Measurements from ENCODE around the gene EXOC6B. TPM values are rescaled to one million over a fixed set of nuclear protein-coding genes. Genes with fewer than 3 reads are reported as not detected.

The EXOC6B gene
- total RNA-seq, 2 donors from 2014 or later, result 11.7 to 12.9 TPM

- Histone ChIP-seq H3K27ac (no peak overlapping the region), H3K9me3 (no peaks in the 10 kb centered on the region), H3K4me3 (no peak overlapping the region), H3K27me3 (no peaks in the 10 kb centered on the region), H3K36me3 (replicated peaks in 1 of 2; ENCODE audit: insufficient read depth in 1 of 2, low read depth in 2 of 2) (no peaks in the 10 kb centered on the region), H3K4me1 (no peaks in the 10 kb centered on the region)
- no peak for DNase-seq
- intact Hi-C loops (cut with DNase I), result no loop called here
- WGBS, 2 donors, result 92 to 100% methylated on average over 4 of the region's 4 CpGs
- ATAC-seq, result no peak
- TF ChIP-seq POLR2A (IDR thresholded peaks at IDR 0.05) (no peak), CTCF (IDR thresholded peaks at IDR 0.05) (no peak)
Measured at GRCh38 chr2:72810165-72810564, 15.7 kb downstream of the EXOC6B start.

GRCh38 chr2:72809095-72809494 lies 16.7 kb downstream of the EXOC6B start:
- H3K27ac ChIP-seq, result no peak overlapping the region
- TF ChIP-seq POLR2A (IDR thresholded peaks at IDR 0.05), result no peak
- no peaks in the 10 kb centered on the region for H3K36me3 ChIP-seq (replicated peaks in 1 of 2; ENCODE audit: insufficient read depth in 1 of 2, low read depth in 2 of 2)
- no peaks in the 10 kb centered on the region for H3K9me3 ChIP-seq
- H3K27me3 ChIP-seq, result no peaks in the 10 kb centered on the region
- ATAC-seq (no peak), DNase-seq (no peak)
- intact Hi-C loops (cut with DNase I), result no loop called here
- H3K4me3 ChIP-seq, result no peak overlapping the region
- no peaks in the 10 kb centered on the region for H3K4me1 ChIP-seq
- 95 to 100% methylated on average over 1 of the region's 1 CpG for WGBS, 2 donors

GRCh38 chr2:72806280-72806945 lies 19.4 kb downstream of the EXOC6B start:
- no peaks in the 10 kb centered on the region for H3K9me3 ChIP-seq
- DNase-seq (no peak), ATAC-seq (no peak)
- H3K27ac ChIP-seq, result no peak overlapping the region
- no peaks in the 10 kb centered on the region for H3K36me3 ChIP-seq (replicated peaks in 1 of 2; ENCODE audit: insufficient read depth in 1 of 2, low read depth in 2 of 2)
- H3K4me3 ChIP-seq, result no peak overlapping the region
- intact Hi-C loops (cut with DNase I), result no loop called here
- H3K27me3 ChIP-seq, result no peaks in the 10 kb centered on the region
- TF ChIP-seq CTCF (IDR thresholded peaks at IDR 0.05) (no peak), POLR2A (IDR thresholded peaks at IDR 0.05) (no peak)
- 88 to 90% methylated on average over 3 of the region's 3 CpGs for WGBS, 2 donors
- no peaks in the 10 kb centered on the region for H3K4me1 ChIP-seq

- Histone ChIP-seq H3K4me3 (no peak overlapping the region), H3K9me3 (no peaks in the 10 kb centered on the region), H3K4me1 (no peaks in the 10 kb centered on the region), H3K36me3 (replicated peaks in 1 of 2; ENCODE audit: insufficient read depth in 1 of 2, low read depth in 2 of 2) (no peaks in the 10 kb centered on the region), H3K27me3 (no peaks in the 10 kb centered on the region), H3K27ac (no peak overlapping the region)
- intact Hi-C loops (cut with DNase I), result no loop called here
- ATAC-seq, result no peak
- no peak for DNase-seq
- TF ChIP-seq POLR2A (IDR thresholded peaks at IDR 0.05), result no peak
- TF ChIP-seq CTCF (IDR thresholded peaks at IDR 0.05), result no peak
Measured at GRCh38 chr2:72803626-72804320, 22.1 kb downstream of the EXOC6B start.

GRCh38 chr2:72803151-72803550 lies 22.7 kb downstream of the EXOC6B start:
- ATAC-seq (no peak), DNase-seq (no peak)
- Histone ChIP-seq H3K4me1 (no peaks in the 10 kb centered on the region), H3K27ac (no peak overlapping the region), H3K9me3 (no peaks in the 10 kb centered on the region), H3K4me3 (no peak overlapping the region), H3K36me3 (replicated peaks in 1 of 2; ENCODE audit: insufficient read depth in 1 of 2, low read depth in 2 of 2) (no peaks in the 10 kb centered on the region), H3K27me3 (no peaks in the 10 kb centered on the region)
- intact Hi-C loops (cut with DNase I), result no loop called here
- WGBS, 2 donors, result 62 to 83% methylated on average over 1 of the region's 1 CpG
- TF ChIP-seq CTCF (IDR thresholded peaks at IDR 0.05) (no peak), POLR2A (IDR thresholded peaks at IDR 0.05) (no peak)

Data from body of pancreas (tissue), 4 donors.